GM21723 (cell line): Measurements from ENCODE around the gene LIN37.
"Not testable (repeated sequence)": the region's sequence is repeated elsewhere in the genome, so short reads cannot be mapped to it uniquely, and the experiment has no call there.

Experiments used
- ATAC-seq: cut with Tn5 transposase; IDR thresholded peaks from one replicate; pipeline ENCODE4 v1.9.1; 2021; ENCODE audit warnings: mild to moderate bottlenecking, moderate library complexity; ENCODE audit not compliant: unreplicated experiment

LIN37 gene

DNA sequence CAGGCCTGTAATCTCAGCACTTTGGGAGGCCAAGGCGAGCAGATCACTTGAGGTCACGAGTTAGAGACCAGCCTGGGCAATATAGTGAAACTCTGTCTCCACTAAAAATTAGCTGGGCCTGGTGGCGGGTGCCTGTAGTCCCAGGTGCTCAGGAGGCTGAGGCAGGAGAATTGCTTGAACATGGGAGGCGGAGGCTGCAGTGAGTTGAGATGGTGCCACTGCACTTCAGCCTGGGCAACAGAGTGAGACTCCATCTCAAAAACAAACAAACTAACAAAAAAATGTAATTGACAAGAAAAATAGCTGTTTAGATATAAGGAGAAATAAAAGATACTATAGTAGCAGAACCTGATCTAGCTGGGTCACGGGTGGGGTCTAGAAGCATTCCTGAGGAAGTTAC is 24.0 kb downstream of the LIN37 start:
- not testable (repeated sequence) for ATAC-seq

DNA sequence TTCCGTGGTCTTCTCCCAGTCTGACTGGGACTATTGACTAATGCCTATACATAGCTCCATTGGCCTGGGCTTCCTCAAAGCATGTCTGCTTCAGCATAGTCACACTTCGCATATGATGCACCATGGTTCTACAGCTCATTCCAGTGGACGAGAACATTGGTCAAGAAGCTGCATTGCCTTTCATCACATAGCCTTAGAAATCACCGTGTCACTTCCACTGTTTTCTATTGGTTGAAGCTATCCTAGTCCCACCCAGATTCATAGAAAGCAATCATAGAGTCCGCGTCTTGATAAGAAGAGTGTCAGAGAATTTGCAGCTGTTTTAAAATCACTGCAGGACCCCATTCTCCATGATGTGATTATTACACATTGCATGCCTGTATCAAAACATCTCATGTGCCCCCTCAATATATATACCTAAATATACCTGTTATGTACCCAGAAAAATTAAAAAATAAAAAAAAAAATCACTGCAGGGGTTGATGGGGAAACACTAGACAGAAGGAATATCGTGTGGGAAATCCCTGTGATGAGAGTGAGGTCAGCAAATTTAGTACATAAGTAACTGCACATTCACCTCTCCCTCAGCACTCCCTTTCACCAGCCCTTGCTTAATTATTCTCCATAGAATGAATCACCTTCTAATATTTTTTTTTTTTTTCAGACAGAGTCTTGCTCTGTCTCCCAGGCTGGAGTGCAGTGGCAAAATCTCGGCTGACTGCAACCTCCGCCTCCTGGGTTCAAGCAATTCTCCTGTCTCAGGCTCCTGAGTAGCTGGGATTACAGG is 24.8 kb downstream of the LIN37 start:
- no peak for ATAC-seq

DNA sequence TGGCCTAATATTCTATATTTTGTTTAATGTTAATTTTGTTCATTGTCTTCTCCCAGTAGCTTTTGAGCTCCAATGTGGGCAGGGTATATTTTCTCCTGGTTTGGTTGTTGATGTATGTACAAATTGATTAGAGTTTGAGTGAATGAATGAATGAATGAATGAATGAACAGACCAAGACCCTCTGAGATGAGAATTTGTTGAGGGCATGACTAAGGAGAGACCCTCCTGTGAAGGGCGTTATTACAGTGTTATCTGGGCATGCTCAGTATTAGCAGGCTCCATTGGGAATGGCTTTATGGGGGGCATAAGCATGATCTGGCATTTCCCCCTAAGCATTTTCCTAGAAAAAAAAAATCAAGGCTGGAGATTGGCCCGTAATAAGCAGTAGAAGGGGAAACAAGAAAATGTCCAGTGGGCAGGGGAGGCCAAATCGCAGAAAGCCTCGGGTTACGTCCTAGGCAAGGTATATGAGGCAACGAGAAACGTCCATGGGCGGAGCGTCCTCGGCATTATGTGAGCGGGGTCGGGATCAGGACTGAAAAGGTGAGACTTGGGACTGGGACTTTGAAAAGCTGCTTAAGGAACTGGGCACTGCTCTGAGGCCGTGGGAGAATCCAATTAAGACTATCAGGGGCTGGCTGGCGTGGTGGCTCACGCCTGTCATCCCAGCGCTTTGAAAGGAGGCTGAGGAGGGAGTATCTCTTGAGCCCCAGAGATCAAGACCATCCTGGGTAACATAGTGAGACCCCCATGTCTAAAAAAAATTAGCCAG is 26.1 kb downstream of the LIN37 start:
- no peak for ATAC-seq

DNA sequence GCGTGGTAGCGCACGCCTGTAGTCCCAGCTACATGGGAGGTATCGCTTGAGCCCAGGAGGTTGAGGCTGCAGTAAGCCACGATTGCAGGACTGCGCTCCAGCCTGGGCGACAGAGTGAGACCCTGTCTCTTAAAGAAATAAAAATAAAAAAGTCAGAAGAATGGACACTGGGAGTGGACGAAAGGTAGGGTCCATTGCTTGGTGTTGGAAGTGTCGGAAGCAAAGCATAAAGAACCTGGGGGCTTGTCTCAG is 26.6 kb downstream of the LIN37 start:
- ATAC-seq, result no peak

DNA sequence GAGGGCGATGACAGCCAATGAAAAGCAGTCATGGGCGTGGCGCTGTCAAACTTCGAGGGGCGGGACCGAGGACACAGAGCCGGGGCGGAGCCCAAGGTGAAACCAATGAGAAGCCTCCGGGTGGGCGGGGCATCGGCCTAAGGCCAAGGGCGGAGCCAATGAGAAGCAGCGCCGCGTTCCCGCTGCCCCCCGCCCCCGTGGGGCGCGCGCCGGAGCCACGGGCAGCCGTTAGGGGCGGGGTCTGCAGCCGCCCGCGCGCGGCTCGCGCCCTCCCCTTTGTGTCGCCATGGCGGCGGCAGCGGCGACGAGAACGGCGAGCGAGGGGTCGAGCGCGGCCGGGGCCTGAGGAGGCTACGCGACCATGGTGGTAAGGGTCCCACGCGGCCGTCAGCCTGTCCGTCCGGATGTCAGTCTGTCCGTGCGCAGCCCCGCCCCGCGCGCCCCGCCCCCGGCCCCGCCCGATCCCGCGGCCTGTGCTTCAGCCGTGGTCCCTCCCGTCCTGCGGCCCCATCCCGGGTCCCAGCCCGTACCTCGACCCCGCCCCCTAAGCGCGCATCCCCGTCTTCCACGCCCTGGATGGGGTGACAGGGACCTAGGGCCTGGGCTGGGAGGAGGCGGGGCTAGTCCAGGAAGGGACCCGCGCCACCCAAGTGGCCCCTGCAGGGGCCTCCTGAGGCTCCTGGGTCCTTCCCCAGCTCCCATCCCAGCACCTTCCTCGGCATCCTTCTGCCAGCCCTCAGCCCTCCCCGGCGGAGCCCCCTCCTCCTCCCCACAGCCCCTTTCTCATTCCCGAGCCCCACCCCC is 27.1 kb downstream of the LIN37 start, which contains the start of gene ARHGAP33:
ARHGAP33 (plus strand) TSS at position 267 of the 804 bp plus-strand sequence; CDS start at position 362, 95 bp downstream.
- peak; percentile 90 for ATAC-seq

DNA sequence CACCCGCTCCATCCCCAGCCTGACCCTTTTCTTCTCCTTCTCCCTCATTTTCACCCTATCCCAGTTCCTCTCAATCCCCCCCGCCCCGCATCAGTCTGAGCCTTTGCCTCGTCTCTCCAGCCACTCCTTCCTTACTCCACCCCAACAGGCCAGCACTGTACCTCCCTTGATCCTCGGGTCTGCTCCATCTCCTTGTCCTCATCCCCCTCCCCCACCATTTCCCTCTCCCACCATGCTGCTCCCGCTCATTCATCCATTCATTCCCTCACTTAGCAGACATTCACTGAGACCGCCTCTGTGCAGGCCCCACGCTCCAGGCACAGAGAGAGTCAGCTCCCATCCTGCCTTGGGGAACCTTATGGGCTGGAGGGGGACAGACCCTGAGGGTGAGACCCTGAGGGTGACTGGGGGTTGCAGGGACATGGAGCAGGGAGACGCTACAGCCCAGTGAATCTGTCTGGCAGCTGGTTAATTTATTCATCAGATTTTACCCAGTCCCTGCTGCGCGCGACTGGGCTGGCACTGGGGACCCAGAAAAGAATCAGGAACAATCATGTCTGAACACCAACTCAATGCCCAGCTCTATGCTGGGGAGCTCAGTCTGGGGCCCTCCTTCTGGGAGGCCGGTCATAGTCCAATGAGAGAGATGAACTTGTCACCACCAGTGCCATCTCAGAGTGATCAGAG is 27.9 kb downstream of the LIN37 start:
- ATAC-seq, result no peak

DNA sequence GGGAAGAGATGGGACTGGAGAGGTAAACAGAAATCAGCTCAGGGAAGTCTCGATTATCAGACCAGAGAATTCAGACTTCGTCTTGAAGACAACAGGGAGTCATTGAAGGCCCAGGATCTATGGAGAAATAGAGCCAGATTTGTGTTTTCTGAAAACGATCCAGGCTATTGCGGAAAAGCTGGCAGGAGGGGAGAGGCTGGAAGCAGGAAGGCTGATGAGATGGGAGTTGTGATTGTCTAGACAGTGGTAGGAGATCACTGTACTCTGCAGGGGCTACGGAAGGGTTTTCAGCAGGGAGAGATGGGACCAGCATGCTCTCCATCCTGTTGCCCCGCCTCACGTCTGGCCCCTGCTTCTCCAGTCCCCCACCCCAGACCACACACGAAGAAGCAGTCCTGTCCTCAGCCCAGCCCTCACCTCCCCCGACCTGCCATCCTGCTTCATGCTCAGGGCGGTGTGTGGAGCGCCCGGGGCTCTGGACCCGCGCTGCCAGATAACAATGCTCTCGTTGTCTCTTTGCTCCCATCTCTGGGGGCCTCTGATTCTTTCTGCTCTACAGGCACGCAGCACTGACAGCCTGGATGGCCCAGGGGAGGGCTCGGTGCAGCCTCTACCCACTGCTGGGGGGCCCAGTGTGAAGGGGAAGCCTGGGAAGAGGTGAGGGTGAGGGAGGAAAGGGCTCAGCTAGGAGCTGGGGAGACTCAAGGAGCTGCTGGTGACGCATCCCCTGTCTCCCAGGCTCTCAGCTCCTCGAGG is 28.9 kb downstream of the LIN37 start:
- no peak for ATAC-seq

DNA sequence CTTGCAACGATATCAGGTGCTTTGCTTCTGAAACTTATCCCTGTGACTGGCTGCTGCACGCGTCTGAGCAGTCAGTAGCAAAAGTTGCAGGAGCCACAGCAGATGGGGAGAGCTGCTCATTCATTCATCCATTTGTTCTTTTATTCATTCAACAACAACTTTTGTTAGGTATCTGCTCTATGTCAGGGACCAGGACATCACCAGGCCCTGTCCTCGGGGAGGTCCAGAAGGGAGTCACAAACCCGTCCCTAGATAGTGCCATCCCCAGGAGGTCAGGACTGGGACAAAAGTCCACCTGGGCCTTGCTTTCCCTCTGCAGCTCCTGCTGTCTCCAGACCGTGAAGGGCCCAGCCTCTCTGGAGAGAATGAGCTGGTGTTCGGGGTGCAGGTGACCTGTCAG is 29.6 kb downstream of the LIN37 start:
- no peak for ATAC-seq

DNA sequence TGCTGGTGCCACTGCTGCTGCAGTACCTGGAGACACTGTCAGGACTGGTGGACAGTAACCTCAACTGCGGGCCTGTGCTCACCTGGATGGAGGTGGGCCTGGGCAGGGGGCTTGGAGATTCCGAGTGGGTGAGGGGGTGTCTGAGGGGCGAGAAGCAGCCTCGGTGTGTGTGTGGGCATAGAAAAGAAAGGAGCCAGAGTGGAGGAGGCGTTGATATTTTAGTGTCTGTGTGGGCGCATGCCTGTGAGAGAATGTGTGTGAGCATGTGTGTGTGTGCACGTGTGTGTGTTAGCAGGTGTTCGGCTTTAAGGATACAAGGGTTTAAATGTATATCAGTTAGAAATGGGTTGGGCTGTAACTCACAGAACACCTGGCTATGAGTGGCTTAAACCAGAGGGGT is 30.7 kb downstream of the LIN37 start:
- ATAC-seq, result no peak

DNA sequence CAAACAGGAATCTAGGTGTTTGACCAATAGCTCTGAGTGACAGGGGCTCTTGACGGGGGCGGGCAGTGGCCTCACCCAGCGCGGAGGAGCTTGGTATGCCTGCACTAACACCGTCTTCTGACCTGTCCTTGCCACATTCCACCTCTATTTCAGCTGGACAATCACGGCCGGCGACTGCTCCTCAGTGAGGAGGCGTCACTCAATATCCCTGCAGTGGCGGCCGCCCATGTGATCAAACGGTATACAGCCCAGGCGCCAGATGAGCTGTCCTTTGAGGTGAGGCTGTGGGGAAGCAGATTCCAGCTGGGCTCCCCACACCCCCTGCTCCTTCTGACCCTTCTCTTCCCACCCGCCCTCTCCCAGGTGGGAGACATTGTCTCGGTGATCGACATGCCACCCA is 31.7 kb downstream of the LIN37 start:
- ATAC-seq, result no peak

DNA sequence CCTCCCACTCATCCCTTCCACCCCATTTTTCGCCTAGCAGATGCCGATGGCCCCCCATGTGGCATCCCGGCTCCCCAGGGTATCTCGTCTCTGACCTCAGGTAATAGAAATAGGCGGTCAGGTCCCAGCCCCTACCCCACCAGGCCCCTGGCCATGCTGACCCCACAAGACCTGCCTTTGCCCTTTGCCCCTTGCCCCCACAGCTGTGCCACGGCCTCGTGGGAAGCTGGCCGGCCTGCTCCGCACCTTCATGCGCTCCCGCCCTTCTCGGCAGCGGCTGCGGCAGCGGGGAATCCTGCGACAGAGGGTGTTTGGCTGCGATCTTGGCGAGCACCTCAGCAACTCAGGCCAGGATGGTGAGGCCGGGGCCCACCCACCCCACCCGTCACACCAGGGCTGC is 32.3 kb downstream of the LIN37 start:
- no peak for ATAC-seq

DNA sequence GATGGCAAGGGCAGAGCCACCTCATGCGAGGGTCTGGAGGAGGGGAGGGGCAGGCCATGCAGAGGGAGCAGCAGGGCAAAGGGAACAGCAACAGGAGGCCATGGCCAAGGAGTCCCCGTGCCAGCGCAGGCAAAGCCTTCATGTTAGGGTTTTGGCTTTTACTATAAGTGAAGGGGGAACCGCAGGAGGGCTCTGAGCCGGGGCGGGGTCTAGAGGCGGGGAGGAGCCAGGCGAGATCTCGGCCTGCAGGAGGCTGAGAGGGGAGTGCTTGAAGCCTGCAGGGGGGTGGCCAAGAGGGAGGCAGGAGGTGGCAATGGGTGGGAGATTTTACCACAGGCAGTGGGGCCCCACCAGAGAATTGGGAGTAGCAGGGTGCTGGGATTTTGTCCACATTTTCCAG is 33.3 kb downstream of the LIN37 start:
- ATAC-seq, result no peak

DNA sequence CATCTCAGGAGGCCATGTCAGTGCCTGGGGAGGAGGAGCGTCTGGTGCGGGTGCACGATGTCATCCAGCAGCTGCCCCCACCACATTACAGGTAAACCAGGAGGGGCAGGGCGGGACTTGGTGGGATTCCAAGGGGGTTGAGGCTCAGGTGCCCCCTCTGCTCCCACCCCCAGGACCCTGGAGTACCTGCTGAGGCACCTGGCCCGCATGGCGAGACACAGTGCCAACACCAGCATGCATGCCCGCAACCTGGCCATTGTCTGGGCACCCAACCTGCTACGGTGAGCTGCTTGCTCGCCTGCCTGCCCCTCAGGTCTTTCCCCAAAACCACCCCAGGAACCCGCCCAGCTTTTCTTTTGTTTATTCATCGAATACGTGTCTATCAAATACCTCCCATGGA is 34.2 kb downstream of the LIN37 start:
- no peak for ATAC-seq

DNA sequence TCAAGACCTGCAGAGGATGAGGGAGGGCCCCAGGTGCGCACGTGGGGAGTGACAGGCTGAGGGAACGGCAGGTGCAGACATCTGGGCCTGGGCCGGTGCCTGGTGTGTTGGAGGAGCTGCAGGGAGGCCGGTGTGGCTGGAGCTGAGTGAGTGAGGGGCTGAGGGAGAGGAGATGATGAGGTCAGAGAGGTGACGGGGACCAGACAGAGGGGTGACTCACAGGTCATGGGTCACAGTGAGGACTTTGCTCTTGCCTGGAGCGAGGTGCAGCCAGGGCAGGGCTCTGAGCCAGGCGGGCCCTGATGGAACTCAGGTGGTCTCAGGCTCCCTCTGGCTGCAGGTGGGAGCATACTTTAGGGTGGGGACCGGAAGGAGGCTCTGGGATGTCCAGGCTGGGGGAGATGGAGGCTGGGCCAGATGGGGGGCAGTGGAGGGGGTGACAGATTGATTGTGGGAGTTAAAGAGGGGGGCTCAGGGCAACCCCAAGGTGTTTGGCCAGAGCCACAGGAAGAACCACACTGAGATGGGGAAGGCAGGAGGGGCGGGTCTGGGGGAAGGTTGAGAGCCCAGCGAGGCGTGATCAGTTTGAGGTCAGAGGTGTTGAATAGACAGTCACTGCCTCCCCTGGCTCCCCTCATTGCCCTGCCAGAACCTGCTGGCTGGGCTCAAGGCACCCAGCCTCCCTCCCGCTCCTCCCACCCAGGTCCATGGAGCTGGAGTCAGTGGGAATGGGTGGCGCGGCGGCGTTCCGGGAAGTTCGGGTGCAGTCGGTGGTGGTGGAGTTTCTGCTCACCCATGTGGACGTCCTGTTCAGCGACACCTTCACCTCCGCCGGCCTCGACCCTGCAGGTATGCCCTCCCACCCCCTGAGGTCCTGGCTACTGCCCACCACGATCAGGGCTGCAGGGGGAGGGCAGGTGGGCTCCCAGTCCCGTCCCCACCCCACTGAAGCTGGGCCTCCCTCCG is 35.4 kb downstream of the LIN37 start:
- no peak for ATAC-seq

DNA sequence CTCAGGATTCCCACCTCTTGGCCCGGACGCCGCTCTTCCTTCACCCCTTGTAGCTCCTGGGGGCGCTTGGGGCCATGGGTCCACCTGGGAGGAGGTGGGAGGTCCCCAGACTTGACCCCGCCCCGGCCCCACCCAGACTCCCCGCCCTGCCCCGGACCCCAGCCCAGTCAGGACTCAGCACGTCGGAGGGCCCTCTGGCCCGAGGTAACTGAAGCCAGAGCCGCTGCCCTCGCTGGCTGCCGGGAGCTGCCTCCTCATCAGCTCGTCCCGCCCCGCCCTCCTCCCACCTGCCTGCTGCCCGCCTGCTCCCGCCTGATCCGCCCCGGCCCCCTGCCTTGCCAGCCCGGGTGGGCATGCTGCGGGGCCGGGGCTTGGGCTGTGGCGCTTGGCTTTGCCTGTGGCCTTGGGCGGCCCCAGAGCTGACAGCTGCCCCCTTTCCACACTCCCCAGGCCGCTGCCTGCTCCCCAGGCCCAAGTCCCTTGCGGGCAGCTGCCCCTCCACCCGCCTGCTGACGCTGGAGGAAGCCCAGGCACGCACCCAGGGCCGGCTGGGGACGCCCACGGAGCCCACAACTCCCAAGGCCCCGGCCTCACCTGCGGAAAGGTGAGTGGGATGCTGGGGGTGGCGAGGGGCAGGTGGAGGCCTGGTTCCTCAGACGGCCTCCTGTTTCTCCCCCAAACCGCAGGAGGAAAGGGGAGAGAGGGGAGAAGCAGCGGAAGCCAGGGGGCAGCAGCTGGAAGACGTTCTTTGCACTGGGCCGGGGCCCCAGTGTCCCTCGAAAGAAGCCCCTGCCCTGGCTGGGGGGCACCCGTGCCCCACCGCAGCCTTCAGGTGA is 36.3 kb downstream of the LIN37 start:
- ATAC-seq, result no peak

DNA sequence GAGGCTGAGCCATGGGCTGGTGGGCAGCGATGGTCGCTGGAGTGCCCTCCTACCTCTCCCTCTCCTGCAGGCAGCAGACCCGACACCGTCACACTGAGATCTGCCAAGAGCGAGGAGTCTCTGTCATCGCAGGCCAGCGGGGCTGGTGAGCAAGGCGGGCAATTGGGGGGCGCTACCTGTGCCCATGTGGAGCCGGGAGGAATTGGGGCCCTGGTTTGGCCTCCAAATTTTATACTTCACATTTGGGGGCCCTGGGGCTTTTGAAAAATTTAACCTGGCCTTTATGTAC is 36.9 kb downstream of the LIN37 start:
- ATAC-seq, result no peak

DNA sequence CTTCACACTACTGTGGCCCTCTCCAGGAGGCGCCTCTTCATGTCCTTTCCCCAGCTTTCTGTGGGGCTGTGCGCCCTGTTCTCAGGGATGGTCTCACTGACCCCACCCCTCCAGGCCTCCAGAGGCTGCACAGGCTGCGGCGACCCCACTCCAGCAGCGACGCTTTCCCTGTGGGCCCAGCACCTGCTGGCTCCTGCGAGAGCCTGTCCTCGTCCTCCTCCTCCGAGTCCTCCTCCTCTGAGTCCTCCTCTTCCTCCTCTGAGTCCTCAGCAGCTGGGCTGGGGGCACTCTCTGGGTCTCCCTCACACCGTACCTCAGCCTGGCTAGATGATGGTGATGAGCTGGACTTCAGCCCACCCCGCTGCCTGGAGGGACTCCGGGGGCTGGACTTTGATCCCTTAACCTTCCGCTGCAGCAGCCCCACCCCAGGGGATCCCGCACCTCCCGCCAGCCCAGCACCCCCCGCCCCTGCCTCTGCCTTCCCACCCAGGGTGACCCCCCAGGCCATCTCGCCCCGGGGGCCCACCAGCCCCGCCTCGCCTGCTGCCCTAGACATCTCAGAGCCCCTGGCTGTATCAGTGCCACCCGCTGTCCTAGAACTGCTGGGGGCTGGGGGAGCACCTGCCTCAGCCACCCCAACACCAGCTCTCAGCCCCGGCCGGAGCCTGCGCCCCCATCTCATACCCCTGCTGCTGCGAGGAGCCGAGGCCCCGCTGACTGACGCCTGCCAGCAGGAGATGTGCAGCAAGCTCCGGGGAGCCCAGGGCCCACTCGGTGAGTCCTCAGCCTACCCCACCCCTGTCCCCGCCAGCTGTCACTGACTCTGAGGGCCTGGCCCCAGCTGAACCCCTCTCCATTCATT is 38.2 kb downstream of the LIN37 start:
- no peak for ATAC-seq
